A673 (cell line): ENCODE measurements around the gene FAXDC2.

Experiments used
- EZH2 ChIP-seq: fragments of 200-600 bp; sonication (generic); IDR thresholded peaks from 2 replicates; pipeline ENCODE4 v1.6.1; 2017; ENCODE audit warnings: borderline replicate concordance, low read depth, mild to moderate bottlenecking, mixed read lengths, antibody characterized with exemption, low read length; ENCODE audit not compliant: poor library complexity, severe bottlenecking
- TF ChIP-seq, protein P1 (sequence below): fragments of 300-800, 200-600 bp; sonication (generic); conservative IDR thresholded peaks from 2 replicates; pipeline ENCODE4 v1.5.1; 2017; ENCODE audit warnings: low read depth, mild to moderate bottlenecking, antibody characterized with exemption, low read length, moderate library complexity, mixed read lengths

DNA sequence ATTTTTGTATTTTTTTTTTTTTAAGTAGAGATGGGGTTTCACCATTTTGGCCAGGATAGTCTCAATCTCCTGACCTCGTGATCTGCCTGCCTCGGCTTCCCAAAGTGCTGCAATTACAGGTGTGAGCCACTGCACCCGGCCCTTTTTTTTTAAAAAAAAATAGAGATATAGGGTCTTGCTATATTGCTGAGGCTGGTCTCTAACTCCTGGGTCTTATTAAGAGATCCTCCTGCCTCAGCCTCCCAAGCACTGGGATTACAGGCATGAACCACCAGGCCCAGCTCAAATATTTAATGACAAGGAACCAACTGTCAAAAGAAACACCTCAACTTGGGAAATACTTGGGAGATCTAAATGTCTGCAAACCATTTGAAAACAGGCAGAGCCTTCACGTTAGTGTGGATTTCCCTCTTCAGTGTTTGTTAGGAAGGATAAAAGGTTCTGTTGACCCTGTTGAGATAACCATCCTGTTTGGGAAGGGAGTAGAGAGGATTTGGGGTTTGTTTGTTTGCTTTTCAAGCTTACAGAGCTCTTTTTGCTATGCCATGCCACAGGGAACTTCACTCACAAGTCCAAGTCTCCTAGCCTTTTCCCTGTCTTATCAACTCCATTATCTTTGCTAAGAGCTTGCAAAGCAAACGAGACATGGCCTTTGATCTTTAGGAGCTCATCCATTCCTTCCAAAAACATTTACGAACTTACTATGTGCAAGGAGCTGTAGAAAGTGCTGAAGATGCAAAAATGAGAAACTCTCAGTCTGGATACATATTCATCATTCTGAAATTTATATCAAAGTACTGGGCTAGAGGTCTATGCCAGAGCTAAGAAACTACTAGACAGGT lies 7.5 kb downstream of the FAXDC2 start:
- TF ChIP-seq EZH2: no peak
- TF ChIP-seq, protein P1, sequence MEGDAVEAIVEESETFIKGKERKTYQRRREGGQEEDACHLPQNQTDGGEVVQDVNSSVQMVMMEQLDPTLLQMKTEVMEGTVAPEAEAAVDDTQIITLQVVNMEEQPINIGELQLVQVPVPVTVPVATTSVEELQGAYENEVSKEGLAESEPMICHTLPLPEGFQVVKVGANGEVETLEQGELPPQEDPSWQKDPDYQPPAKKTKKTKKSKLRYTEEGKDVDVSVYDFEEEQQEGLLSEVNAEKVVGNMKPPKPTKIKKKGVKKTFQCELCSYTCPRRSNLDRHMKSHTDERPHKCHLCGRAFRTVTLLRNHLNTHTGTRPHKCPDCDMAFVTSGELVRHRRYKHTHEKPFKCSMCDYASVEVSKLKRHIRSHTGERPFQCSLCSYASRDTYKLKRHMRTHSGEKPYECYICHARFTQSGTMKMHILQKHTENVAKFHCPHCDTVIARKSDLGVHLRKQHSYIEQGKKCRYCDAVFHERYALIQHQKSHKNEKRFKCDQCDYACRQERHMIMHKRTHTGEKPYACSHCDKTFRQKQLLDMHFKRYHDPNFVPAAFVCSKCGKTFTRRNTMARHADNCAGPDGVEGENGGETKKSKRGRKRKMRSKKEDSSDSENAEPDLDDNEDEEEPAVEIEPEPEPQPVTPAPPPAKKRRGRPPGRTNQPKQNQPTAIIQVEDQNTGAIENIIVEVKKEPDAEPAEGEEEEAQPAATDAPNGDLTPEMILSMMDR: no peak
